Measurements from ENCODE around the gene DUS2. TPM values are rescaled to one million over a fixed set of nuclear protein-coding genes. Genes with fewer than 3 reads are reported as not detected.
"Not testable (repeated sequence)": the region's sequence is repeated elsewhere in the genome, so short reads cannot be mapped to it uniquely, and the experiment has no call there.

The DUS2 gene
- total RNA-seq, 1 donor from 2014 or later, result 24.1 TPM

GRCh38 chr16:67996666-67997065 lies 26.4 kb upstream of the DUS2 start:
- Mint-ChIP-seq H3K27me3 (no peaks in the 10 kb centered on the region), H3K4me3 (no peak overlapping the region), H3K36me3 (no peaks in the 10 kb centered on the region), H3K9me3 (no peaks in the 10 kb centered on the region), H3K4me1 (ENCODE audit: unreplicated experiment) (peaks cover 4% of the 10 kb centered on the region), H3K27ac (no peak overlapping the region)
- no peak for TF ChIP-seq CTCF (conservative IDR thresholded peaks at IDR 0.05)
- no peak for DNase-seq (ENCODE audit: extremely low spot score, unreplicated experiment)

GRCh38 chr16:67998231-67998778 lies 24.8 kb upstream of the DUS2 start:
- not testable (repeated sequence) for H3K27me3 Mint-ChIP-seq, H3K4me3 Mint-ChIP-seq

GRCh38 chr16:67998779-67999688 lies 24.1 kb upstream of the DUS2 start, which contains the start of gene DPEP2:
Gene DPEP2 (minus strand): TSS chr16:67999484. CDS start chr16:67993212, 6,272 bp downstream.
- not testable (repeated sequence) for H3K27me3 Mint-ChIP-seq; H3K9me3 Mint-ChIP-seq; H3K4me3 Mint-ChIP-seq; DNase-seq (ENCODE audit: extremely low spot score, unreplicated experiment); H3K36me3 Mint-ChIP-seq; H3K4me1 Mint-ChIP-seq (ENCODE audit: unreplicated experiment)
- H3K27ac Mint-ChIP-seq, result peak within 1 kb of the TSS; percentile 5

More at GRCh38 chr16:67998231-67998778, 24.8 kb upstream of the DUS2 start:
- H3K27ac Mint-ChIP-seq; DNase-seq (ENCODE audit: extremely low spot score, unreplicated experiment); H3K9me3 Mint-ChIP-seq; H3K36me3 Mint-ChIP-seq; H3K4me1 Mint-ChIP-seq (ENCODE audit: unreplicated experiment): not testable (repeated sequence)

- Mint-ChIP-seq H3K4me1 (ENCODE audit: unreplicated experiment) (peaks cover 4% of the 10 kb centered on the region), H3K4me3 (no peak overlapping the region), H3K27me3 (no peaks in the 10 kb centered on the region), H3K36me3 (no peaks in the 10 kb centered on the region), H3K9me3 (no peaks in the 10 kb centered on the region), H3K27ac (no peak overlapping the region)
- DNase-seq (ENCODE audit: extremely low spot score, unreplicated experiment), result no peak
- no peak for TF ChIP-seq CTCF (conservative IDR thresholded peaks at IDR 0.05)
Measured at GRCh38 chr16:67999985-68000384, 23.1 kb upstream of the DUS2 start.

GRCh38 chr16:68000450-68000849 lies 22.6 kb upstream of the DUS2 start:
- no peak for TF ChIP-seq CTCF (conservative IDR thresholded peaks at IDR 0.05)
- H3K27ac Mint-ChIP-seq, result peak overlapping the region; percentile 5
- no peaks in the 10 kb centered on the region for H3K9me3 Mint-ChIP-seq
- peaks cover 4% of the 10 kb centered on the region for H3K4me1 Mint-ChIP-seq (ENCODE audit: unreplicated experiment)
- H3K36me3 Mint-ChIP-seq, result no peaks in the 10 kb centered on the region
- no peak overlapping the region for H3K4me3 Mint-ChIP-seq
- no peak for DNase-seq (ENCODE audit: extremely low spot score, unreplicated experiment)
- no peaks in the 10 kb centered on the region for H3K27me3 Mint-ChIP-seq

- Mint-ChIP-seq H3K27me3 (no peaks in the 10 kb centered on the region), H3K4me1 (ENCODE audit: unreplicated experiment) (peaks cover 4% of the 10 kb centered on the region), H3K4me3 (no peak overlapping the region), H3K36me3 (no peaks in the 10 kb centered on the region), H3K9me3 (no peaks in the 10 kb centered on the region), H3K27ac (no peak overlapping the region)
- TF ChIP-seq CTCF (conservative IDR thresholded peaks at IDR 0.05), result no peak
- DNase-seq (ENCODE audit: extremely low spot score, unreplicated experiment), result no peak
Measured at GRCh38 chr16:68003031-68003430, 20.1 kb upstream of the DUS2 start.
